SK-N-DZ (cell line): Measurements from ENCODE around the gene ADNP.

Experiments
- DNase-seq: peaks from one replicate; pipeline ENCODE4 v3.0.0-alpha.2; 2015; ENCODE audit warnings: low spot score

Gene ADNP

DNA sequence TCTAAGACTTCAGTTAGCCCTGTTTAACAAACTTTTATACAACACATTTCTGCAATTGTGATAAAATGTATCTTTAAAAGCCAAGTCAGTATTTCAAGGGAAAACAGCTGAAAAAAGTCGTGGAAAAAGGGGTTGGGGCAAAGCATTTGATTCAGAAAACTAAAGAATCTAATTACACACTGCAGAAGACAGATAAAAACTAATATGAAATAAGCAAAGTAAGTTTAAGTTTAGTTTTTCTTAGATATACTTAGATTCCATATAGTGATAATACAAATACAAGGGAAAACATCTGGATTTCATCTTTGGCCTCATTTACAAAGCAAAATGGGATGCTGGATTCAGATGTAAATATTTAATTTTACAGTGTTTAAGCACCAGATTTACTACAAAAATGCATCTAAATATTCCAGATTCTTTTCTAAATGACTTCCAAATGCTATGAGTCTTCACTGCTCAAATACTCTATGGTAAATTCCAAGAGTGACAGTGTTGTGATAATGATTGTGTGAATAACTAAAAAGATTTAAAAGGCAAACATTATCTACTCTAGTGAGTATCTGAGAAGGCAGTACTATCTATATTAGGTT is 1.5 kb upstream of the ADNP start:
- no peak for DNase-seq

DNA sequence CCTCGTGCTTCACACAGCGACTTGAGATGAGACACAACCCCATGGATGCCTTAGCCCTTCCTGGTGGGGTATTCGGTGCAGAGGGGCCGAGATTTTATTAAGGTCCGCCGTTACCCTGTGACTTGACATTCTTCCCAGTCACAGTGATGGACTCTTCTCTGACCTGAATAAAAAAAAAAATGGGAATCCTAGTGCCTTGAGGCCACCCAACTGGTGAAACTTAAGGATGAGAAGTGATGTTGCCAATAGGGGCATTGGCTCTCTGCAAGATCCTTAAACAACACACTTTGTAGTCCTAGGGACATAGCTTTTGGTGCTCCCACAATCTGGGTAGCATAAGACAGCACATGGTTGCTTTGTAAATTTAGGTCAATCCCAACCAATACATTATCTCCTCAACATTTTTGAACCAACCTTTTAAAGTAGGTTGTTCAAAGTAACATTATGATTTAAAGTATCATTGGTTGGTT is 814 bp upstream of the ADNP start:
- no peak for DNase-seq

DNA sequence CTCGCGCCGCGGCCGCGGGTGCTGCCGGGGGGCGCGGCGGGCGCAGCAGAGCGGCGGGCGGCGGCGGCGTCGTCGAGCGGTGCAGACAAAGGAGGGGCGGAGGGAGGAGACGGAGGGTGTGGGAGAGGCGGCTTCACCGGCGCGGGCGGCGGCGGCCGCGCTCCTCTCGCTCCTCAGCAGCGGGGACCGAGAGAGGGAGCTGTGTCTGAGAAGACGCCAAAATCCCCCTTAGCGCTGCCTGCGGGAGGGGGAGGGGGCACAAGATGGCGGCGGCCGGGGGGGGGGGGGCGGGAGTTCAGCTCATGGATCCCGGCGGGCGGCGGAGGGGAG is 296 bp downstream of the ADNP start:
- no peak for DNase-seq

DNA sequence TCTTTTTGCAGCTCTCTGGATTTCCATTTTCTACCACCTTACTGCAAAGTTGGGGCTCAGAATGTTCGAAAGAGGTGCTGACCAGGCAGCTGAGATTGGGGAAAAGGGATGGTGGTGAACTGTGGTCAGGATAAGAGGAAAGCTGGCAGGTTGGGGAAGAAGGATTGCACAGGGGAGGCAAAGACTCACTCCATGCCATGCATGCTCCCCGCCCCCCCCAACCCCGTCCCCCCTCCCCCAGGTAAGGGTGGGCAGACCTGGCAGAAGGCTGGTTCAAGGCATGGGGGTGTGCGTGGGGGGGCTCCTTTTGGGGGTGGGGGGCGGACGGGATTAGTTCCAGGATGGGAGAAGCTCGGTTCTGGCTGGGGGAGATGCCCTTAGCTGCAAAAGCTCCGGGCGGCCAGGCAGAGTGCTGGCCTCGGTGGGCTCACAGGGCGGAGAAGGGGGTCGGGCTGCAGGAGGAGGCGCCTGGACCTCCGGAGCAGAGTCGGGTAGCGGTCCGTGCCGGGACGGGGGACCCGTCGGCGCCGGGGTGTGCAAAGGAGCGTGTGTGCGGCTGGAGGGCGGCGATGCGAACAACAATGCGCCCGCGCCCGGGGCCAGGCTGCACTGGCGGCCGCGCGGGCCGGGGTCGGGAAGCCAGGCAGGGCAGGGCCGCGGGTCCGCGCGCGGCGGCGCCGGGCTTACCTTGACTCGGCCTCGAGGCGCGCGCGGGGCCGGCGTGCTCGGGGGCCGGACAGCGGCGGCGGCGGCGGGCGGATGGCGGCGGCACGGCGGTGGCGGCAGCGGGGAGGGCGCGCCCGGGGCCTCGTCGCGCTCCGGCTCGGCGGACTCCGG is 880 bp downstream of the ADNP start:
- DNase-seq, result no peak

DNA sequence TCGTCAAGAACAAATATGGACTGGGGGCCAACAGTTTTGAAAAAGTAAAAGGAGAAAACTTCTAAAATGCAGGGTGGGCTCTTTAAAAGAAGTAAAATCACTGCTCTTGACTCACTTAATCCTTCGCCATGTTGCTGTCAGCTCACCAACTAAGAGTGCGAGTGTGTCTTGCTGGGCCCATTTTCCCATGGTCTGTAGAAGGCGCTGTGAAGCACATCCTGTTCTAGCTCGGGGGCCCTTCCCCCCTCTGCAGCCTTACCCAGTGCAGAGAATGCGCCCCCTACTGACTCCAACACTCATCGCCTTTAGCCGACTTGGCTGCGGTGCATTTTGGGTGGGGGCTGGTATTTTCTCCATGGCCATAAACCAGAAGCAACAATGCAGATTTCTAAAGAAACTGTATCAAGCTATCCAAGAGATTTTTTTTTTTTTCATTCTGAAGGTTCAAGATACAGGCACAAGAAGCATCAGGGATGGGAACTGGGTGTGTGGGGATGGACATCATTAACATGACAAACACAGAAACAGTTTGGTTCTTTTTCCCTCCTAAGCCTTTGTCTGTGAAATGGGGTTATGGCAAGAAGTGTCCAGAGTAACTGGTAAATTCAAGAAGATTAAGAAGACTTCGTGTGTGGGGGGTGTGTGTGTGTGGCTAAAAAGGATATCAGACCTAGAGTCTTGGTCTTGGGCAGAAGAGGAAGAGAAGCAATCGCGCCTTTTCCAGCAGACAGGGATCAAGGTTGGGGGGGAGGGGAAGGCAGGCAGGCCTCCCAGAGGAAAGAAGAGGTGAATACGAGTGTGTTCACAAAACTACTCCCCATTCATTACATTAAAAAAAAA is 1.7 kb downstream of the ADNP start:
- DNase-seq, result peak; percentile 97

DNA sequence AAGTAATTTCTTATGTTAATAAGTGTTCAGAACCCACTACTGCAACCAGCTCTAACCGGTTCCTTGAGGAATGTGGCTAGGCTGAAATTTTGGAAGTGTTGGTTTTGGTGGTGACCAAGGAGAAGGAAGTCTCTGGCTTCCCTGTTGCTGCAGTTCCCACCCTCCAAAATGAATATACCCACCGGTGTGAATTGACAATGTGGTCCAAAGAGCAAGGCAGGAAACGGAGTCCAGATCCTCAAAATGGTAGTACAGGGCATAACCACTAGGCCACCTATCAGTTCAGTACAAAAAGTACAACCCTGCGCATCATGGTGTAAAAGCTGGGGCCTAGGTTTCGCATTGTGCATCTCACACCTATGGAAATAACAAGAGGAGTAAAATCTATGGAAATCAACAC is 2.8 kb downstream of the ADNP start:
- no peak for DNase-seq

DNA sequence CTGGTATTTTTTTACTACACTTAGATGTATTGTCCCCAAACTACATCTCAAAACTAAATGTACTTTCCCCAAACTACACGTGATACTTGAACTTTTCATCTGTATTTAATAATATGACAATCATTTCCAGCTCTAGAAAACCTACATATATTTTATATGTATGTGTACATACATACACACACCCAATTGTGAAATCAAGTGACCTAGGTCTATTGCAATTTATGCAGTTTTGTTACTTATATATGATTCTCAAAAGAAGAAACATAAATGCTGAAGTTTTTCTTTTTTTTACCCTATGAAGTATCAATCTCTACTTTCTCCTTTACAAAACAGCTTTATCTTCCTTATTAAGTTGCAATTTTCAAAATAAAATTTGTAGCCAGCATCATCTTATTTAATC is 4.7 kb downstream of the ADNP start:
- no peak for DNase-seq

DNA sequence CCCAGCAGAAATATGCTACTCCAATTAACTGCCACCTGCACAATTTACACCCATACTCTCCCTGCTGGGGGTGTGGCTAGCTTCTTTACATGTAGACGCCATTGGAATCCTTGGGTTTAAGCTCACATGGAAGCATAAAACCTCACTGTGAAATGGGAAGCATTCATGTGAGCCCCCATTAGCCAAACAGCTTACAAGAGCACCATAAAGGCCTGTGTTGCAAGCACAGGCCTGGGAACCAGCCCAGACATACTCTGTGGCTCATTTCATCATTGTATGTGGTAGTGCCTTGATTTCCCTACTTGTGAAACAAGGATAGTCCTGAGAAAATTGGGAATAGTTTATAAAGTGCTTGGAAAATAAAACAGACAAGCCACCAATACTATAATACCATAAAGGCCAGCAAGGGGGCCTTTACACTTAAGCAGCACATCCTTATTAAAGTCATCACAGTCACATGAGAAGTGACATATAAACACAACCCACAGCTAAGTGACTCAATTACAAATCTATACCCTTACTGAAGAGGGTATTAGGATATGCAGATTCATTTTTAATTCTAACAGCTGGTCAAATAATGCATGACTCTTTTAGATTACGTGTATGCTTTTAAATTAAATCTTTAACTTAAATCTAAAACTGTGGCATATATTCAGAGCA is 6.8 kb downstream of the ADNP start:
- DNase-seq, result no peak

DNA sequence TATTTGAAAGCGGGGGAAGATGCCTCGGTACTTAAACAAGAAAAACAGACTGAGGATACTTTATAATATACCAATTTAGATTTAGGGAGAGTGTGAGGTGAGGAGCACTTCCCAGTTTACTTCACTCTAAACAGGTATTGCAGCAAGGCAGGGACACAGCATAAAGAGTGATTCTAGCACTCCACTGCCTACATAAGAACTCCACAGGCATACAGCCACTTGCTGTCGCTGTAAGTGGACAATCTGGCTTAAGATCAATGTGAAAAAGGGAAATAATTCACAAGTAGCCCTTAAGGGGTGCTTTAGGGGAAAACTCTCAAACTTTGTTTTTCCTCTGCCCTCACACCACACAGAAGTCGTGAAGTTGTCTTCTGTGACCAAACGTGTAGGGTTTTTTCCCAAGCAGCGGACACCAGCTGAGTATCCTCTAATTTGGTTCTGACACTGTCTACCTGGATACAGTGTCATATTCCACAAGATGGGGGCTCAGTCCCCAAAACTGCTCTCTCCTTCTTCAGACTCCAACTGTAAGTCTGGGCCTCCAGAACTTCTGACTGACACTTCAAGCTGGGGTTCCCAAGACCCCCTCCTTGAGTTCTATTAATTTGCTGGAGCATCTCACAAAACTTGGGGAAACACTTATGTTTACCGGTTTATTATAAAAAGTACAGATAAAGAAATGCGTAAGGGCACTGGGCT is 9.3 kb downstream of the ADNP start:
- no peak for DNase-seq

DNA sequence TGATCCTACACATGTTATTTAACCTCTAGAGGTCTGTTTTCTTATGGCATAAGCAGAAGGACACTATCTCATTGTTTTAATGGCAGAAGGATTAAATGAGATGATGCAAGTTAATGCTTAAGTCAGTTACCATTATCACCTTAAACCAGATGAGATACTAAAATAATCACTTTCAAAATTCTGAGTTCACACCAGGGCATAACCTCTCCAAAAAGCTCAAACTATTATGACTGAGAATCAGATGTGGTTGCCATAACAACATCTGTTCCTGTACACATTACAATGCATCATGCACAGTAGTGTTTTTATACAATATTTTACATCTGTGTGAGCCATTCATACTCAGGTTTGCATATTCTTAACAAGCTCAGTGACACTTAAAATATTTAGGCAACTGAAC is 10.2 kb downstream of the ADNP start:
- no peak for DNase-seq

DNA sequence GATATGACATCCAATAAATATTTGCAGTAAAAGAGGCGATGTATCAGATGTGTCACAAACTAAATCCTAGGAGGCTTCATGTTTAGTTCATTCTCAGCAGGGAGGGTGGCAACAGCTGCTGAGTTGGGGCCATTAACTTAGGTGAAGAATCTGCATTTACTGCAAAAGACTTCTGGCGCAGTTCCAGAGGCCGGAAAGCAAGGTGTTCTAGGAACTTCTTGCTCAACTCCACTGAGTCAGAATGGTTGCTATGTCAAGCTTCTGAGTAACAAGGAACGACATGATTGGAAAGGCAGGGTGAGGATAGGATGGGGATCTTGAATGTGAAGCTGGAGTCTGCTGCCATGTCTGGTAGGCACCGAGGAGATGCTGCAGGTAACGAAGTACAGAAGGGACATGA is 11.7 kb downstream of the ADNP start:
- DNase-seq, result no peak

DNA sequence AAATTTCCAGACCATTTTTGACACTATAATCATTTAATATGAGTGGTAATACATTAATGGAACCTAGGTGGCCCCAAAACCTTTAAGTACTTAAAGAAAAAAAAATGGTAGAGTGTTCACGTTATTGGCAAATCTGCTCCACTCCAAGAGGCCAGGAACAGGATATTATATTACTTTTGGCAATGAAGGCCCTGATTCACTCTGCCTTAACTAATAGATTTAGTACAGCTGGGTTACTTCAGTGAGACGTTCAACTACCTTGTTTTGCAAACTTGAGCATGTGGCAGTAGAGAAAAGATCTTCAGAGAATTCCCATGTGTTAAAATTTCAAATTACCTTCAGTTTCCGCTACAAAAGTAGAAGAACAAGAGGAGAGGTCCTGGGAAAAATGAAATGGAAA is 12.8 kb downstream of the ADNP start:
- DNase-seq, result no peak

DNA sequence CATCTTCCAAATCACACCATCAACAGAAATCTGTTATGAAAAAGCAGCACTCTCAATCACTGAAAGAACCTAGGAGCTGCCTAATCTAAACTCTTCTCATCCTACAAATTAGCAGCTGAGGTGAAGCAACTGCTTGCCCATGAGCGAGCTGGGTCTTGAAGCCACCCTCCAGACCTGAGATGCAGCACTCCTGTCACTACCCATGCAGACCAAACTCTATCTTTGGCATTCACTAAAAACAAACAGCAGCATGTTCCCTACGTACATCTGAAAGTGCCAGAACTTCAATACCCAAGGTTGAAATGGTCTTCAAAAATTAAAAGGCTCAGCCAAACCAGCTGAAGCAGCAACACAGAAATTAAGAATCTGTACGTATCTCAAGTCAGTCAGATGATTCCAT is 14.3 kb downstream of the ADNP start:
- DNase-seq, result no peak

DNA sequence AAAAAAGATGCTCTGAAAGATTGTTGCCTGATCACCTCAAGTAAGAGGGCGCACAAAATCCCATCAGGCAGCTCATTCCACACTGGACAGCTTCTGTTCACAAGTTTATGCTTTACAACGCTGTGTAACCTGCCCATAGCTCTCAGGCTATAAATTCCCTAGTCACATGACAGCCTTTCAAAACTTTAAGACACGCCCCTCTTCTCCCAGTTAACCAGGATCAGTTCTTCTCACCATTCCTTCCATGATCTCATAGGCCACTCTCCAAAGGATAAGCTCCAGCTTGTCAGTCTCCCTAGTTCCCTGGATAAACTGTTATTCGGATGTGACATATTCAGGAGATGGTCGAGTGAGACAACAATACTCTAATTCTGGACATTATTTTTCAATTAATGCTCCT is 15.0 kb downstream of the ADNP start:
- DNase-seq, result no peak

DNA sequence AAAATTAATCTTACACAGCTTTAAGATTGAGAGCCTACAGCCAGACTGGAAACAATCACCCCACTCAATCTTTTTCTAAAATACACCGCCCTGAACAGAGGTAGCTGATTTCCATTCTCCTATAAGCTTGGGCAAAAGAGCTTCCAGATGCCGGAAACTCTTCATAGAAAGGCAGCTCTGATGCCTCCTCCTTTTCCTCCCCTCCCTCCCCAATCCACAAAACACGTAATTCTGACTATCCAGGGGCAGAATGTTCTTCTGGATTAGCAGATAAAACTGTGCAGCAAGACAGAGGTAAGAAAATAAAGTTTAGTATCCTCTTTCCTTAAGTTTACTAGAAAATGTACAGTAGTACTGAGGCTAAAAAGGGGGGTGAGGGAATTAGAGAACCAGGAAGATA is 15.8 kb downstream of the ADNP start:
- no peak for DNase-seq

DNA sequence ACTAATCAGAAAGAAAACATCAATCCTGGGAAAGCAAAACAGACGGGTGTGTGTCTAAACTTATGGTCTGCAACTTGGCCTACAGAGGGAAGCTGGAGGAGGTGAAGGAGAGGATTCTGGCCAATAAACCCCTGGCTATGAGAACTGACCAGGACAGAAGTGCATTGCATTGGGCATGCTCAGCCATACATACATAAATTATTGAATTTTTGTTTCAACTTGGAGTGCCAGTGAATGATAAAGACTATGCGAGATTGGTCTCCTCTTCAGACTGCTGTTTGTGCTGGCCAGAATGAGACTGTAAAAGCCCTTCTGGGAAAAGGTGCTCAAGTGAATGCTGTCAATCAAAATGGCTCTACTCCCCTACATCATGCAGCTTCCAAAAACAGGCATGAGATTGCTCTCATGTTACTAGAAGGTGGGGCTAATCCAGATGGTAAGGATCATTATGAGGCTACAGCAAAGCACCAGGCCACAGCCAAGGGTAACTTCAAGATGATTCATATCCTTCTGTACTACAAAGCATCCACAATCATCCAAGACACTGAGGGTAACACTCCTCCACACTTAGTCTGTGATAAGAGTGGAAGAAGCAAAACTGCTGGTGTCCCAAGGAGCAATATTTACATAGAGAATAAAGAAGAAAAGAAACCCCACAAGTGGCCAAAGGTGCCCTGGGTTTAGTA is 17.4 kb downstream of the ADNP start:
- no peak for DNase-seq

DNA sequence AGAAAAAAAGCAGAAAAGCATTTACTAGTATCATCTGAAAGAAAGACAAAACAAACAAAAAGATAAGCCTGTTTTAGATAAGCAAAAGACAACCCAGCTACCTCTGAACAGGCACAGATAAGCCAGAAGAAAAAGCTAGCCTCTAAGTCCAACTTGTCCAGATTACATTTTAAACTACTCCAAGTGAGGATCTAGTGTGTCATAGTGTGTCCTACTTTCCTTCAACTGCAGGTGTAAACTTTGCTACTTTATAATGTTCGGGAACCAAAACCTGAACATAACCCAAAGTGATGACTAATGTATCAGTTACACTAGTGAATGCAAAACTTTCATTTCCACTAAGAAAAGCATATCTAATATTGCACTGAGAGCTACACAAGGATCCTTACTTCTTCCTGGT is 19.5 kb downstream of the ADNP start:
- no peak for DNase-seq

DNA sequence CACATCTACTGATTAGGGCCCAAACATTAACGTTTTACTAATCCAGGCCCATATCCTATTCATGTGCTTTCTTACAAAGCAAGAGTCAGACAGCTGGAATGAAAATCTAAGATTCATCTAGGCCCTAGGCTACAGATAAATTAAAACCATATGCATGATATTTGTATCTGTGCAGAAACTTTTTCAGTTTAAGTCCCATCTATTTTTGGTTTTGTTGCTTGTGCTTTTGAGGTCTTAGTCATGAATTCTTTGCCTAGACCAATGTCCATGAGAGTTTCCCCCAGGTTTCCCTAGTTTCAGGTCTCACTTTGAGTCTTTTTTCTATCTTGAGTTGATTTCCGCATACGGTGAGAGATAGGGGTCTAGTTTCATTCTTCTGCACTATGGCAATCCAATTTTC is 20.2 kb downstream of the ADNP start:
- no peak for DNase-seq

DNA sequence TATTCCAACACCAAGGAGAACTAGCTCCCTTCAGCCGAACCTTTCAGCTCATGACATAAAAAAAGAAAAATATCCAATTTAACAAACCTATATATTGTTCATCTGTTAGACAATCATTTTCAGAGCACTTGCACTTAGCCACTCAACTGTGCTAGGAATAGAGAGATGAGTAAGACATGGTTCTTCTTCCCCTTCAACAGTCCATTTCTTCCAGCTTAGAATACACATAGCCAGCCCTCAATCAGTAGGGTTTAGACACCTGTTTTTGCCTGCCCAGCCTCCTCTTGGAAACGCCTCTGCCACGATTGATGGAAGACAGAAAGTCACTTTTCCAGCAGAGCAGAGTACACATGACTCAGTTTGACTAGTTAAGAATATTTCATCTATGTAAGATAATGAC is 21.8 kb downstream of the ADNP start:
- DNase-seq, result no peak

DNA sequence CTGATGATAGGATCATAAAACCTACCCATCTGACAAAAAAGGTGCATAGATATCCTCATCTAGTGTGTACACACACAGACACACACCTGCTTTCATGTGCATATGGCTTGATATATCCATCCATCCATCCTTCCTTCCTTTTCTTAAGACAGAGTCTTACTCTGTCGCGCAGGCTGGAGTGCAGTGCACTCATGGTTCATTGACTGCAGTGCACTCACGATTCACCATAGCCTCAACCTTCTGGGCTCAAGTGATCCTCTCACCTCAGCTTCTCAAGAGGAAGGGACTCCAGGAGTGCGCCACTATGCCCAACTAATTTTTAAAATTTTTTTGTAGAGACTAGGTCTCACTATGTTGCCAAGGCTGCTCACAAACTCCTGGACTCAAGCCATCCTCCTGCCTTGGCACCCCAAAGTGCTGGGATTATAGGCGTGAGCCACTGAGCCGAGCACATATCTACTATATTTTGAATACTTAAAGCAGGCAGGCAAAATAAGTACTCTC is 27.1 kb downstream of the ADNP start:
- no peak for DNase-seq
